SU-DHL-6 (cell line): ENCODE results near the gene SLC25A40.

Experiments
- CTCF ChIP-seq: fragments of 200-600 bp; sonication (generic); IDR thresholded peaks from one replicate; pipeline ENCODE4 v1.5.1; 2017; ENCODE audit warnings: antibody characterized with exemption, mild to moderate bottlenecking, low read length, moderate library complexity; ENCODE audit not compliant: insufficient read depth, poor library complexity, severe bottlenecking
- EZH2phosphoT487 ChIP-seq: fragments of 200-600 bp; sonication (generic), shearing (Covaris generic); conservative IDR thresholded peaks from 2 replicates; pipeline ENCODE4 v1.6.1; 2018; ENCODE audit warnings: mild to moderate bottlenecking, antibody characterized with exemption, low read length, moderate library complexity, mixed read lengths

GRCh38 chr7:87833130-87833529, 43.0 kb downstream of the SLC25A40 start:
- TF ChIP-seq EZH2phosphoT487 (no peak), CTCF (no peak)
